Measurements from ENCODE around the gene ITPKB.

Gene ITPKB

DNA sequence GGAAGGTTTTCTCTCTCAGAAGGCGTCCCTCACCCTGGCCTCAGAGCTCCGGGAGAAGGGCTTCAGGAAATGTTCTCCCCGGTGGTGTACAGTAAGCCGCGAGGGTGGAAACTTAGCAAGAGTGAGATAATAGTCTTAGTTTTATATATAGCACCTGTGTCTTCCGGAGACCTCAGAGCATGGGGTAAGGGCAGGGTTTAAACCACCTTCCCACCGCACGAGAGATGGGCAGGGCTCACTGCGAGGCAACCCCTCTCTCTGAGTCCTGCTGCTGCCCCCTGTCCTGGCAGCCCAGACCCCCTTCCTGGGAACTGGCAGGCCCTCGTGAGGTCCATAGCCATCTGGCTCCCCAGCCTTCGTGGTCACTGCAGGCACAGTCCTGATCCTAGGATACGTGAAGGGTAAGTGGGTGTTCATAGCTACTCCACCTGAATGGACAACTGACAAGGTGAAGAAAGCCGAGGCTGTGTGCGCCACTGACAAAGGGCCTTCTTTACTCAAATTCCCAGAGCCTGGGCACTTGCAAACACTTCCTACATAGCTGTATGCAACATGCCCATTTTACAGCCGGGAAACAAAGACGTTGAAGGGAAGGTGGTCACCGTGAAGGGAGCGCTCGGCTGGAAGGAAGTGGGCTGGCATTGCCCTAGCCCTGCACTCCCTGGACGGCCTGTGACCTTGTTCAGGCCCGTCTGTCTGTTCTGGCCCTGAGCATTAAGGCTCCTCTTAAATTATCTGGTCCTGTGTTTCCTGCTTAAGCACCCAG is 26.9 kb downstream of the ITPKB start:
- Mint-ChIP-seq H3K27me3 (ENCODE audit: low read depth, poor library complexity) (peaks cover 4% of the 10 kb centered on the region), H3K27ac (no peak overlapping the region), H3K4me1 (peaks cover 75% of the 10 kb centered on the region), H3K4me3 (no peak overlapping the region), H3K9me3 (peaks cover 11% of the 10 kb centered on the region), H3K36me3 (ENCODE audit: low read depth) (peaks cover 10% of the 10 kb centered on the region)
- no peak for DNase-seq
- TF ChIP-seq, protein P1, sequence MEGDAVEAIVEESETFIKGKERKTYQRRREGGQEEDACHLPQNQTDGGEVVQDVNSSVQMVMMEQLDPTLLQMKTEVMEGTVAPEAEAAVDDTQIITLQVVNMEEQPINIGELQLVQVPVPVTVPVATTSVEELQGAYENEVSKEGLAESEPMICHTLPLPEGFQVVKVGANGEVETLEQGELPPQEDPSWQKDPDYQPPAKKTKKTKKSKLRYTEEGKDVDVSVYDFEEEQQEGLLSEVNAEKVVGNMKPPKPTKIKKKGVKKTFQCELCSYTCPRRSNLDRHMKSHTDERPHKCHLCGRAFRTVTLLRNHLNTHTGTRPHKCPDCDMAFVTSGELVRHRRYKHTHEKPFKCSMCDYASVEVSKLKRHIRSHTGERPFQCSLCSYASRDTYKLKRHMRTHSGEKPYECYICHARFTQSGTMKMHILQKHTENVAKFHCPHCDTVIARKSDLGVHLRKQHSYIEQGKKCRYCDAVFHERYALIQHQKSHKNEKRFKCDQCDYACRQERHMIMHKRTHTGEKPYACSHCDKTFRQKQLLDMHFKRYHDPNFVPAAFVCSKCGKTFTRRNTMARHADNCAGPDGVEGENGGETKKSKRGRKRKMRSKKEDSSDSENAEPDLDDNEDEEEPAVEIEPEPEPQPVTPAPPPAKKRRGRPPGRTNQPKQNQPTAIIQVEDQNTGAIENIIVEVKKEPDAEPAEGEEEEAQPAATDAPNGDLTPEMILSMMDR (IDR thresholded peaks at IDR 0.05), result no peak

- no peak for DNase-seq
- Mint-ChIP-seq H3K4me3 (no peak overlapping the region), H3K27me3 (ENCODE audit: low read depth, poor library complexity) (peaks cover 4% of the 10 kb centered on the region), H3K36me3 (ENCODE audit: low read depth) (peaks cover 16% of the 10 kb centered on the region), H3K27ac (no peak overlapping the region), H3K4me1 (peaks cover 77% of the 10 kb centered on the region), H3K9me3 (peaks cover 11% of the 10 kb centered on the region)
- TF ChIP-seq, protein P1 (IDR thresholded peaks at IDR 0.05), result no peak
These were observed 28.6 kb downstream of the ITPKB start for GRCh38 chr1:226710501-226710900.

- peaks cover 79% of the 10 kb centered on the region for H3K4me1 Mint-ChIP-seq
- H3K27ac Mint-ChIP-seq, result no peak overlapping the region
- peaks cover 7% of the 10 kb centered on the region for H3K27me3 Mint-ChIP-seq (ENCODE audit: low read depth, poor library complexity)
- H3K4me3 Mint-ChIP-seq, result no peak overlapping the region
- no peak for DNase-seq
- peaks cover 9% of the 10 kb centered on the region for H3K9me3 Mint-ChIP-seq
- TF ChIP-seq, protein P1 (IDR thresholded peaks at IDR 0.05), result no peak
- peaks cover 14% of the 10 kb centered on the region for H3K36me3 Mint-ChIP-seq (ENCODE audit: low read depth)
These were observed 29.1 kb downstream of the ITPKB start for GRCh38 chr1:226709953-226710352.

DNA sequence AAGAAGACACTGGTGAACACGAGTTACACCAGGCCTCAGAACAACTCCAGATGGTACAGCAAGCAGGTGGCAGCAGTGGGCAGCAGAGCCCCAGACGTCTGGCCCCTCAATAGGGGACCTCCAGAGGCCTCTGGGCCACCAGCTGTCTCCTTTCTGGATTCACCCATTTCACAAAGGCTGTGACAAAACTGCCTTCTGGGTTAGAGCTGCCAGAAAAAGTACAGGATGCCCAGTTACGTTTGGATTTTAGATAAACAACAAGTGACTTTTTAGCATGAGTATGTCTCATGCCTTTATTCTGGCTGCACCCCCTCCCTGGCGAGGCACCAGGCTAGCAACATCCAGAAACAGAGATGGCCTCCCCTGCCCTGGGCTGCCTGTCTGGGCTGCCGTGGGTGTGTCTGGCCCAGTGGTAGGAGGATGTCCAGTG is 30.1 kb downstream of the ITPKB start:
- Mint-ChIP-seq H3K27ac (no peak overlapping the region), H3K27me3 (ENCODE audit: low read depth, poor library complexity) (peaks cover 7% of the 10 kb centered on the region), H3K9me3 (no peaks in the 10 kb centered on the region), H3K4me3 (no peak overlapping the region), H3K4me1 (peaks cover 82% of the 10 kb centered on the region), H3K36me3 (ENCODE audit: low read depth) (peaks cover 7% of the 10 kb centered on the region)
- TF ChIP-seq, protein P1 (IDR thresholded peaks at IDR 0.05), result no peak
- DNase-seq, result no peak

DNA sequence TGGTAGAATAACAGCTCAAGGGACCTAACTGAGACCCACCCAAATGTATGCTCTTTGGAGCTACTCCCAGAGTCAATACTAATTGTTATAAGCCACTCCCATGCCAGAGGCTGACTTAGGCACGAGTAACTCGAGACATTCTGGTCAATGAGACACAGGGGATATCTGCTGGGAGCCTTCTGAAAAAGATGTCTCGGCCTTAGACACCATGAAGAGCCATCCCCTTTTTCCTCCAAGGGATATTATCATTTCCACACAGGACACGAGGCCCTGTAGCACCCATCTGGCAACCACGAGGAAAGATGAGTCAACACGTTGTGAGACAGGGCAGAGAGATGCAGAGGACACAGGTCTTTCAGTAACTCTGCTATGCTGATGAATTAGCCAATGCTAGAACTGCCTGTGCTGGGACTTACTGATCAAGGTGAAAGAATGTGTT is 30.7 kb downstream of the ITPKB start:
- H3K36me3 Mint-ChIP-seq (ENCODE audit: low read depth), result peaks cover 7% of the 10 kb centered on the region
- DNase-seq, result no peak
- peaks cover 7% of the 10 kb centered on the region for H3K27me3 Mint-ChIP-seq (ENCODE audit: low read depth, poor library complexity)
- TF ChIP-seq, protein P1 (IDR thresholded peaks at IDR 0.05), result no peak
- no peak overlapping the region for H3K27ac Mint-ChIP-seq
- no peaks in the 10 kb centered on the region for H3K9me3 Mint-ChIP-seq
- H3K4me1 Mint-ChIP-seq, result peaks cover 81% of the 10 kb centered on the region
- no peak overlapping the region for H3K4me3 Mint-ChIP-seq

- peaks cover 77% of the 10 kb centered on the region for H3K4me1 Mint-ChIP-seq
- TF ChIP-seq, protein P1 (IDR thresholded peaks at IDR 0.05), result no peak
- H3K9me3 Mint-ChIP-seq, result no peaks in the 10 kb centered on the region
- H3K27ac Mint-ChIP-seq, result no peak overlapping the region
- no peak overlapping the region for H3K4me3 Mint-ChIP-seq
- H3K27me3 Mint-ChIP-seq (ENCODE audit: low read depth, poor library complexity), result peaks cover 7% of the 10 kb centered on the region
- no peak for DNase-seq
- peaks cover 7% of the 10 kb centered on the region for H3K36me3 Mint-ChIP-seq (ENCODE audit: low read depth)
These were observed 32.4 kb downstream of the ITPKB start for GRCh38 chr1:226706684-226707083.
